ENCODE results near the gene TACO1.

TACO1 gene

GRCh38 chr17:63657786-63658185 is 57.1 kb downstream of the TACO1 start:
- DNase-seq (ENCODE audit: low read depth): no peak
- no peak for TF ChIP-seq CTCF (IDR thresholded peaks at IDR 0.05; ENCODE audit: low read depth, low read length, missing control alignments)
- no peak overlapping the region for H3K4me3 ChIP-seq (ENCODE audit: low read depth, low read length)
